ENCODE data around the gene PDGFA. TPM values are rescaled to one million over a fixed set of nuclear protein-coding genes. Genes with fewer than 3 reads are reported as not detected.

PDGFA gene
- total and polyA plus RNA-seq, 4 donors: 25.5 to 76.8 (median 58.3) TPM

DNA sequence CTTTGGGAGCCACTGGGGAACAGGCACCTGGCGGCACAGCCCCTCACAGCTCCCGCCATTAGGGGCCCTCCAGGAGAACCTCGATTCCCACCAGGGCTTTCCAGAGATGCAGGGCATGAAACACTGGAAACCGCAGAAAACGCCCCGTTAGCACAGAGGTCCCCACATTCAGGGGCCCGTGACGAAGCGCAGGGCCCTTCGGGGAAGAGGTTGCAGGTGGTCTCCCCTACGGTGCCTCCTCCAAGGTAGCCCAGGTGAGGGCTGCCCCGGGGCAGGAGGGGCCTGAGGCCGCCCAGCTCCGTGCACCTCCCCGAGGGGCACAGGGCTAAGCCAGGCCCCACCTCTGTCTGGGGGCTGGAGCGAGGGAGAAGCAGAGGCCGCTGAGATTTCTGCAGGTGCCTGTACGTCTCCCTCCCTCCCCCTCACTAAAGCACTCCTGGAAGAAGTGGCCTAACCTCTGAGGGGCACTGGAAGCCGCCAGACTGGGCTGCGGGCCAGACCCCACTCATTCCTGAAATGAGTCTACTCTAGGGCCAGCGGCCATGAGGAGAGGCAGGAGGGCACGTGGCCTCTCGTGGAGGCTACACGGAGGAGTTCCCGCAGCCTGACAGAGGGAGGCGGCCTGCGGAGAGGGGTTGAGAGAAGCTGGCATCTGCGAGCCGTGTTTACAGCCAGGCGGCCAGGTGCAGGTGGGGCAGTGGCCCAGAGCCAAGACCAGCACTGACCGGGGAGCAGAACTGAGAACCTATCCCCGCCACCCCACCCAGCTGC is 6.9 kb downstream of the PDGFA start:
- no peak for DNase-seq (ENCODE audit: low read depth in 4 of 6, low spot score in 6 of 6)
- H3K36me3 ChIP-seq (ENCODE audit: control insufficient read depth, insufficient read depth, low read length): peaks cover 54% of the 10 kb centered on the region
- no peak overlapping the region for H3K4me3 ChIP-seq (ENCODE audit: low read depth, low read length)
- no peaks in the 10 kb centered on the region for H3K9me3 ChIP-seq (ENCODE audit: control insufficient read depth, insufficient read depth, low read length)
- no peak overlapping the region for H3K27ac ChIP-seq (ENCODE audit: low read depth, low read length)
- H3K27me3 ChIP-seq (ENCODE audit: control insufficient read depth, insufficient read depth, low read length): peaks cover 24% of the 10 kb centered on the region
- WGBS (ENCODE audit: insufficient coverage): 81% methylated on average over 32 of the region's 32 CpGs
- peaks cover 35% of the 10 kb centered on the region for H3K4me1 ChIP-seq (ENCODE audit: control insufficient read depth, insufficient read depth, low read length)

DNA sequence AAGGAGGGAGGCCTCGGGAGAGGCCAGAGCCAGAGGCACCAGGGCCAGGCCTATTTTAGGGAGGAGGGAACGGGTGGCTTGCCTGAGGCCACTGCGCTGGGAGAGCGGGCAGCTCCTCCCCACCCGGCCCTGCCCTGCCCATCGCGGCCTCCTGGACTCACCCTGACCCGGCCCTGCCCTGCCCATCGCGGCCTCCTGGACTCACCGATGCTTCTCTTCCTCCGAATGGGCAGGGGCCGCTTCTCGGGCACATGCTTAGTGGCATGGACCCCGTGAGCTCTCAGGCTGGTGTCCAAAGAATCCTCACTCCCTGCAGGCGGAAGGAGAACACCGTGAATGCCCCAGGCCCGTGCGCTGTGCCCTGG is 7.5 kb downstream of the PDGFA start:
- Histone ChIP-seq H3K36me3 (ENCODE audit: control insufficient read depth, insufficient read depth, low read length) (peaks cover 60% of the 10 kb centered on the region), H3K4me1 (ENCODE audit: control insufficient read depth, insufficient read depth, low read length) (peaks cover 32% of the 10 kb centered on the region), H3K4me3 (ENCODE audit: low read depth, low read length) (no peak overlapping the region), H3K9me3 (ENCODE audit: control insufficient read depth, insufficient read depth, low read length) (no peaks in the 10 kb centered on the region), H3K27ac (ENCODE audit: low read depth, low read length) (no peak overlapping the region), H3K27me3 (ENCODE audit: control insufficient read depth, insufficient read depth, low read length) (peaks cover 22% of the 10 kb centered on the region)
- 84% methylated on average over 18 of the region's 19 CpGs for WGBS (ENCODE audit: insufficient coverage)
- no peak for DNase-seq (ENCODE audit: low read depth in 4 of 6, low spot score in 6 of 6)

DNA sequence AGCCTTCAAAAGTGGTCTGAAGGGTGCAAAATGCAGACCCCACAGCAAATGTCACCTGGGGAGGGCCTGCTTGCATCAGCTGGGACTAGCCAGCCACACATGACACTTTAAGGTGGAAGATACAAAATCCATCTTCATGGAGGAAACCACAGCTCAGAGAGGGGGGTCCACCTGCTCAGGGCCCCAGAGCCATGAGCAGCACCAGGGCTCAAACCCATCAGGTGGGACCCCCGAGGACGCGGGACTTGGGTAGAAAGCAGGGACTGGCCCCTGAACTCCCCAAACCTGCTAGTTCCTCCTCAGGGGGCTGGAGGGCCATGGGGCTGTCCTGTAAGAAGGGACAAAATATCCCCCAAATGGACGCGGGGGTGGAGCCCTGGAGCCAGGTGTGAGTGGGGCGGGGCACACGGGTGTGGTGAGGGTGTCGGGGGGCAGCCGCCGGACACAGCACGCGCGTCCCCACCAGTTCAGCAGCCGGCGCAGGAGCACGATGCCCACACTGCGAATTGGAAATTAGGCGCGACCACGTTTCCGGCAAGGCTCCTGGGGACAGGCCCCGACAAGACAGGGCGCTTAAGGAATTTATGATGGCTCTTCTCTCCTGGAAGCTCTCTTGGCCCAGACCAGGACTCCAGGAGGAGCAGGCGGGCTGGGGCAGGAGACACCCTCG is 8.0 kb downstream of the PDGFA start:
- 82% methylated on average over 18 of the region's 25 CpGs for WGBS (ENCODE audit: insufficient coverage)
- Histone ChIP-seq H3K27me3 (ENCODE audit: control insufficient read depth, insufficient read depth, low read length) (peaks cover 19% of the 10 kb centered on the region), H3K4me1 (ENCODE audit: control insufficient read depth, insufficient read depth, low read length) (peaks cover 27% of the 10 kb centered on the region), H3K9me3 (ENCODE audit: control insufficient read depth, insufficient read depth, low read length) (no peaks in the 10 kb centered on the region), H3K27ac (ENCODE audit: low read depth, low read length) (no peak overlapping the region), H3K4me3 (ENCODE audit: low read depth, low read length) (no peak overlapping the region), H3K36me3 (ENCODE audit: control insufficient read depth, insufficient read depth, low read length) (peaks cover 65% of the 10 kb centered on the region)
- no peak for DNase-seq (ENCODE audit: low read depth in 4 of 6, low spot score in 6 of 6)

DNA sequence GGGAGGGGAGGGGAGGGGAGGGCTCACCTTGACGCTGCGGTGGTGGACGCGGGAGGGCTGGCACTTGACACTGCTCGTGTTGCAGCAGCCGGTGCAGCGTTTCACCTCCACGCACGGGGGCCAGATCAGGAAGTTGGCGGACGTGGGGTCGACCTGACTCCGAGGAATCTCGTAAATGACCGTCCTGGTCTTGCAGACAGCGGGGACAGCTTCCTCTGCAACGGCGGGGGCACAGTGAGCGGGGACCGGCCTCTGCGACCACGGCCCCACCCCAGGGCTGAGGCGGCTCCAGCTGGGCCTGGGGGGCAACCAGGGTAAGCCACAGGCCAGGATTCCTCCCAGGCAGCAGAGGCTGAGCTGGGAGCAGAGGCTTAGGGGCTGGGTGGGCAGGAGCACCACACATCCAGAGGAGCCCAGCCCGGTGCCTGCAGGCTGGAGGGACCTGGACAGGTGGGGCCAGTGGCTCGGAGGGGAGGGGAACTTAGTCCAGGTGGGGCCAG is 8.8 kb downstream of the PDGFA start:
- H3K27ac ChIP-seq (ENCODE audit: low read depth, low read length): no peak overlapping the region
- 74% methylated on average over 23 of the region's 25 CpGs for WGBS (ENCODE audit: insufficient coverage)
- DNase-seq (ENCODE audit: low read depth in 4 of 6, low spot score in 6 of 6): no peak
- H3K36me3 ChIP-seq (ENCODE audit: control insufficient read depth, insufficient read depth, low read length): peaks cover 70% of the 10 kb centered on the region
- H3K27me3 ChIP-seq (ENCODE audit: control insufficient read depth, insufficient read depth, low read length): peaks cover 13% of the 10 kb centered on the region
- H3K4me1 ChIP-seq (ENCODE audit: control insufficient read depth, insufficient read depth, low read length): peaks cover 22% of the 10 kb centered on the region
- H3K4me3 ChIP-seq (ENCODE audit: low read depth, low read length): no peak overlapping the region
- H3K9me3 ChIP-seq (ENCODE audit: control insufficient read depth, insufficient read depth, low read length): no peaks in the 10 kb centered on the region

DNA sequence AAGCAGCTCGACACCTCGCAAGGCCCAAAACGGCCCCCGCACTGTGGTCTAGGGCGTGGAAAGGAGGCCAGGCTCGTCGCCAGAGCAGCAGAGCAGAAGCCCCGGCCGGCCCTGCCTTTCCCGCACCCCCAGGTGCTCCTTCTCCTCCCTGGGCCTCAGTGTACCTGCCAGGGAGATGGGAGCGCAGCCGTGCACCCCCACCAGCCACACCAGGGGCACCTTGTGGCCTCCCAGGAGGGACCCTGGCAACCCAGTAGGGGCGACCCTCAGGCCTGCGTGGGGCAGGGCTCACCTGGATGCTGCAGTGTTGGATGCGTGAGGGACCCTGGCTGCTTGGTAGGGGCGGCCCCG is 9.5 kb downstream of the PDGFA start:
- peaks cover 15% of the 10 kb centered on the region for H3K4me1 ChIP-seq (ENCODE audit: control insufficient read depth, insufficient read depth, low read length)
- no peak overlapping the region for H3K27ac ChIP-seq (ENCODE audit: low read depth, low read length)
- no peak for DNase-seq (ENCODE audit: low read depth in 4 of 6, low spot score in 6 of 6)
- no peaks in the 10 kb centered on the region for H3K9me3 ChIP-seq (ENCODE audit: control insufficient read depth, insufficient read depth, low read length)
- H3K36me3 ChIP-seq (ENCODE audit: control insufficient read depth, insufficient read depth, low read length): peaks cover 77% of the 10 kb centered on the region
- no peak overlapping the region for H3K4me3 ChIP-seq (ENCODE audit: low read depth, low read length)
- WGBS (ENCODE audit: insufficient coverage): 79% methylated on average over 12 of the region's 17 CpGs
- H3K27me3 ChIP-seq (ENCODE audit: control insufficient read depth, insufficient read depth, low read length): peaks cover 6% of the 10 kb centered on the region

DNA sequence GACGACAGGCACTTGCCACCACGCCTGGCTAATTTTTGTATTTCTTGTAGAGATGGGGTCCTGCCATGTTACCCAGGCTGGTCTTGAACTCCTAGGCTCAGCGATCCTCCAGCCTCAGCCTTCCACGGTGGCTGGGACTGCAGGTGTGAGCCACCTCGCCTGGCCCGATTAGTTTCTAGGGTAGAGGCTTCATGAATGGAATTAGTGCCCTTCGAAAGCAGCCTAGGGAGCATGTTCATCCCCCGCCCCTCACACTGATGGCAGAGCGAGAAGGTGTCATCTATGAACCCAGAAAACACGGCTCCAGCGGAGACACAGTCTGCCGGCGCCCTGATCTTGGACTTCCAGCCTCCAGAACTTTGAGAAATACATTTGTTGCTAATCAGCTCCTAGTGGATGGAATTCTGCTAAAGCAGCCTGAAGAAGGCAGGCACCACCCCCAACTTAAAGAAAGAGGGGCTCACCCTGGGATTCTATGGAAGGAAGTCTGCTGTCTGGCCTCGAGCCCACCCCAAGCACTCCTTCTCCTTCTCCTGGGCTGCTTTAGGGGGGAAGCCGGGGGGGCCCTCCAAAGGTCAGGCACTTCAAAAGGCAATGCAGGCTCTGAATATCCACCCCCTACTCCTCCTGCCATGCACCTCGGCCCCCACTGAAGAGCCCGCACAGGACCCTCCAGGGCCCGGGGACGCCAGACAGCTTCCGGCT is 10.1 kb downstream of the PDGFA start:
- no peak for DNase-seq (ENCODE audit: low read depth in 4 of 6, low spot score in 6 of 6)
- H3K9me3 ChIP-seq (ENCODE audit: control insufficient read depth, insufficient read depth, low read length): no peaks in the 10 kb centered on the region
- peaks cover 82% of the 10 kb centered on the region for H3K36me3 ChIP-seq (ENCODE audit: control insufficient read depth, insufficient read depth, low read length)
- 87% methylated on average over 19 of the region's 20 CpGs for WGBS (ENCODE audit: insufficient coverage)
- H3K27ac ChIP-seq (ENCODE audit: low read depth, low read length): no peak overlapping the region
- H3K27me3 ChIP-seq (ENCODE audit: control insufficient read depth, insufficient read depth, low read length): peaks cover 5% of the 10 kb centered on the region
- H3K4me3 ChIP-seq (ENCODE audit: low read depth, low read length): no peak overlapping the region
- H3K4me1 ChIP-seq (ENCODE audit: control insufficient read depth, insufficient read depth, low read length): peaks cover 11% of the 10 kb centered on the region

DNA sequence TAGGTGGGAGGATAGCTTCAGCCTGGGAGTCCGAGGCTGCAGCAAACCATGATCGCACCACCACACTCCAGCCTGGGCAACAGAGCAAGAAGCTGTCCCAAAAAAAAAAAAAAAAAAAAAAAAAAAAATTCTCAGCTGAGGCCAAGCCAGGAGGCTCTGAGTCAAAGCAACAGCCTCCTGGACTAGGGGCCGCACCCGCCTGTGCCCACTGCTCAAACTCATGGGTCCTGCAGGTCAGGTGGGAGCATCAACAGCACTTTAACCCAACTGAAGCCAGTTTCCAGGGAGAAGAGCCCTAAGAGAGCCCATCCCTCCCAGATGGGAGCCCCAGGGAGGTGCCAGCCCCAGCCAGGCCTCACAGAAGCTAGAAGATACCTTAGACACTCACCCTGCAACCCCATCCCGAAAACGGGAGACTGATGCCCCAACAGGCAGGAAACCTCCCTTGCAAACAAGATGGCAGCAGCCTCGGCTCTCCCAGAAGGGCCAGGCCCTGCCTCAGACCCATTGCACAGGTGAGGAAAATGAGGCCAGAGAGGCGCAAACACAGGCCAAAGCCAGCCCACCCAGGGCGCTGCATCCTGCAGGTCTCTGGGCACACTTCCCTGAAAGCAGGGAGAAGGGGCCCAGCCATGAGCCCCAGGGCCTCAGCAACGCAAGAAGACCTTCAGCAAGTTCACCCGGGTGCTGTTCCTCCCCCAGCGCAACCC is 11.0 kb downstream of the PDGFA start:
- WGBS (ENCODE audit: insufficient coverage): 93% methylated on average over 9 of the region's 12 CpGs
- Histone ChIP-seq H3K4me1 (ENCODE audit: control insufficient read depth, insufficient read depth, low read length) (peaks cover 15% of the 10 kb centered on the region), H3K36me3 (ENCODE audit: control insufficient read depth, insufficient read depth, low read length) (peaks cover 91% of the 10 kb centered on the region), H3K4me3 (ENCODE audit: low read depth, low read length) (no peak overlapping the region), H3K27ac (ENCODE audit: low read depth, low read length) (no peak overlapping the region), H3K27me3 (ENCODE audit: control insufficient read depth, insufficient read depth, low read length) (peaks cover 3% of the 10 kb centered on the region), H3K9me3 (ENCODE audit: control insufficient read depth, insufficient read depth, low read length) (no peaks in the 10 kb centered on the region)
- DNase-seq (ENCODE audit: low read depth in 4 of 6, low spot score in 6 of 6): no peak

DNA sequence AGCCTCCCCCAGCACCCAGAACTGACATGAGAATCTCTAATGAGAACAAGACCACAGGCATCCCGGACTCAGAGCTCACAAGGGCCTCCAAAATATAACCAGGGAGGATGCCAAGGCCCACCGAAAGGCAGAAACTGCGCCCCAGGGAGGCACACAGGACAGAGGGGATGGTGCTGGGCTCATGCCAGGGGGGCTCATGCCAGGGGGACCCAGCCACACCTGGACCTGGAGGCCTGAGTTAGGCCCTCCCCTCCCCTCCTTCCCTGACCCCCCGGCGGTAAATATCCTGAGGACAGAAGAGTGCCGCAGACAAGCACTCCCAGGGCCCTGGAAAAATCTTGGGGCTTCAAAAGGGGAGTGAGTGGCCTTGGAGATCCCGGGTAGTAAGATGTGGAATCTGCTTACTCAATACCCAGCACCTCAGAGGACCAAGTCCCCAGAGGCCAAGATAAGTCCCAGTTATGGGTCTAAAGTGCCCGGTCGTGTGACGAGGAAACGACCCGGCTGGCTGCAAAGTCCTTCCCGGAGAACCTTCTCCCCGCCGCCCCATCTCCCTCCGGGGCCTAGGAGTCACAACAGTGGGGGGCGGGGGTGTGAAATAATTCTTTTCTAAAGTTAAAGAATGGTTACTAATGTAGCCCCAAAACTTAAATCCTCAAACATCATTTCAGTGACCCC is 11.9 kb downstream of the PDGFA start:
- peaks cover under 1% of the 10 kb centered on the region for H3K27me3 ChIP-seq (ENCODE audit: control insufficient read depth, insufficient read depth, low read length)
- no peak for DNase-seq (ENCODE audit: low read depth in 4 of 6, low spot score in 6 of 6)
- no peak overlapping the region for H3K27ac ChIP-seq (ENCODE audit: low read depth, low read length)
- 89% methylated on average over 8 of the region's 17 CpGs for WGBS (ENCODE audit: insufficient coverage)
- no peak overlapping the region for H3K4me3 ChIP-seq (ENCODE audit: low read depth, low read length)
- H3K9me3 ChIP-seq (ENCODE audit: control insufficient read depth, insufficient read depth, low read length): no peaks in the 10 kb centered on the region
- H3K36me3 ChIP-seq (ENCODE audit: control insufficient read depth, insufficient read depth, low read length): peaks cover 89% of the 10 kb centered on the region
- H3K4me1 ChIP-seq (ENCODE audit: control insufficient read depth, insufficient read depth, low read length): peaks cover 10% of the 10 kb centered on the region

All from spinal cord (tissue), 10 donors.